Lower leg skin (tissue), 3 donors: ENCODE data around the gene HOXB1.

Experiments
- POLR2A ChIP-seq, 2 donors: fragments of 450-650 bp; IDR thresholded peaks; one replicate each; pipeline ENCODE4 v1.6.1; 2016 to 2017; ENCODE audit warnings: antibody characterized with exemption in 2 of 2, mild to moderate bottlenecking in 1 of 2, moderate library complexity in 1 of 2
- TF ChIP-seq, protein P1 (sequence below), 3 donors: fragments of 450-650 bp; IDR thresholded peaks; one replicate each; pipeline ENCODE4 v1.5.1; 2016; ENCODE audit warnings: antibody characterized with exemption in 3 of 3, mild to moderate bottlenecking in 3 of 3, moderate library complexity in 2 of 3

DNA sequence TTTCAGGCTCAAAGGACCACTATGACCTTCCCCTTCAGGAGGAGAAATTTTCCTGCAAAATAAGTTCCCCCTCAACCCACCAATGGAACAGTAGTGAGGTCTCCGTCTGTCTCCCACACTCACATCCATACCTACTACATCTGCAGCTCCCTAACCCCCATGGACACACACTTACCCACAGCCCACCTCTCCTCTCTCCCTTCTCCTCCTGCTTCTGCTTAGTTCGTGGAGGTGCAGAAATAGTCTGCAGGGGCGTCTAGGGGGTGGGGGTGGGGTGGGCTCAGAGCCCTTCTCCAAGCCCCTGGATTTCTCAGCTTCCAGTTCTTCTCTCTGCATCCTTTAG, 38.4 kb upstream of the HOXB1 start:
- TF ChIP-seq, protein P1, sequence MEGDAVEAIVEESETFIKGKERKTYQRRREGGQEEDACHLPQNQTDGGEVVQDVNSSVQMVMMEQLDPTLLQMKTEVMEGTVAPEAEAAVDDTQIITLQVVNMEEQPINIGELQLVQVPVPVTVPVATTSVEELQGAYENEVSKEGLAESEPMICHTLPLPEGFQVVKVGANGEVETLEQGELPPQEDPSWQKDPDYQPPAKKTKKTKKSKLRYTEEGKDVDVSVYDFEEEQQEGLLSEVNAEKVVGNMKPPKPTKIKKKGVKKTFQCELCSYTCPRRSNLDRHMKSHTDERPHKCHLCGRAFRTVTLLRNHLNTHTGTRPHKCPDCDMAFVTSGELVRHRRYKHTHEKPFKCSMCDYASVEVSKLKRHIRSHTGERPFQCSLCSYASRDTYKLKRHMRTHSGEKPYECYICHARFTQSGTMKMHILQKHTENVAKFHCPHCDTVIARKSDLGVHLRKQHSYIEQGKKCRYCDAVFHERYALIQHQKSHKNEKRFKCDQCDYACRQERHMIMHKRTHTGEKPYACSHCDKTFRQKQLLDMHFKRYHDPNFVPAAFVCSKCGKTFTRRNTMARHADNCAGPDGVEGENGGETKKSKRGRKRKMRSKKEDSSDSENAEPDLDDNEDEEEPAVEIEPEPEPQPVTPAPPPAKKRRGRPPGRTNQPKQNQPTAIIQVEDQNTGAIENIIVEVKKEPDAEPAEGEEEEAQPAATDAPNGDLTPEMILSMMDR (IDR thresholded peaks at IDR 0.05): no peak
- TF ChIP-seq POLR2A (IDR thresholded peaks at IDR 0.05): no peak
